SW 1271 (cell line): ENCODE data around the gene FES.
"Not testable (repeated sequence)": the region's sequence is repeated elsewhere in the genome, so short reads cannot be mapped to it uniquely, and the experiment has no call there.

Experiments
- DNase-seq, 2 experiments: peaks; one replicate each; lab custom pipeline; 2025; lab: John Stamatoyannopoulos, UW

FES gene

GRCh38 chr15:90883976-90884718, at the start of gene FES:
Gene FES (plus strand): TSS chr15:90884504. CDS start chr15:90885046, 542 bp downstream.
- DNase-seq = no peak

- DNase-seq = no peak
Measured at GRCh38 chr15:90834626-90835025, 49.7 kb upstream of the FES start.

DNA sequence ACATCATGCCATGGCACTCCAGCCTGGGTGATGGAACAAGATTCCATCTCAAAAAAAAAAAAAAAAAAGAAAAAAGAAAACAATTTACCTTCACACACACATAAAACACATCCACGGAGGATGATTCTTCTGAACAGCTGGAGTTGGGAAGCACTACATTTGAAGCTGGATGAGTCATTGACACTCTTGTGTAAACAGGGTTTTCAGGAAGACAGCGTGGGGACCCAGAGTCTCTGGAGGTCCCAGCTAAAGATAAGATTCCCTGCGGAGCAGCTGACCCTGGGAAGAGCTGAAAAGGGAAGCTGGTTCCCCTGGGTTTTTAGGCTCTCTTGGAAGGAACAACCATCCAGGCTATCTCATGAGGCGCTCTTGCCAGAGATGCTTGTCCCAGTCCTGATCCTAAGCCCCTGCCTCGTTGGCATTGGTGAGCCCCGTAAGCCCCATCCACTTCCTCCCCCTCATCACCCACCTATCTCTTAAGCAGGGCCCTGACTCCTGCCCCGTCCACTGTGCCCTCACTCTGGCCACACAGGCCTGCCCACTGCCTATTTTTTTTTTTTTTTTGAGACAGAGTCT, 47.9 kb upstream of the FES start:
- DNase-seq = no peak

DNA sequence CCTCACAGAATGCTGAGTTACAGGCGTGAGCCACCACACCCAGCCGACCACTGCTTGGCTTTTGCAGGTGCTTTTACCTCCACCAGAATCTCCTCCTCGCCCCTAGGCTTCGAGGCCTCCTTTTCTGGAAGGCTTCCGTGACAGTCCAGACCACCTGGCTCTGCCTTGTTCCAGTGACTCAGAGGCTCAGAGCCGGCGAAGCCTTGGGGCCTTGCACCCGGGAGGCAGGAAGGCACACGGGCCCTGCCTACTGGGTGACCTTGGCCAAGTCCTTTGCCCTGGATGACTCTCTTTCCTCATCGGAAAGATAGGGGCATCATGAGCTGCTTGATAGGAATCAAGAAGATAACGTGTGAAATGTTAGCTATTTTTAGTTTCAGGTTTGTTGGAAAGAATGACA, 47.2 kb upstream of the FES start:
- DNase-seq = no peak

- DNase-seq = no peak
Measured at GRCh38 chr15:90838139-90838538, 46.2 kb upstream of the FES start.

DNA sequence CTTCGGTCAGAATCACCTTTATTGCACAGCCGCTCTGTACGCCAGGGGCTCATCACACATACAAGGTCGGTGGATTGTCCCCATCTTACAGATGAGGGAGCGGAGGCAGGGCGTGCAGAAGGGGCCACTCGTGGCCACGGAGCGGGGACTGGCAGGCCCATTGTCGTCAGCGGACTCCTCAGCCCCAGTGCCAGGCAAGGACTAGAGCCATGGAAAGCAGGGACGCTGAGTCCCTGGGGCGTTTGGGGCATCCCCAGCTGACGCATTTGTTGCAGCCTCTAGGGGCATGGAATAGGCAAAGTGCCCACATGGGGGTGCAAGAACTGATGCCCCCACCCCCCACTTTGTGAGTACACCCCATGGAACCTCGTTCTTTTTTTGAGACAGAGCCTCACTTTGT, 45.8 kb upstream of the FES start:
- DNase-seq = no peak

- DNase-seq = no peak
Measured at GRCh38 chr15:90839187-90840071, 44.9 kb upstream of the FES start.

DNA sequence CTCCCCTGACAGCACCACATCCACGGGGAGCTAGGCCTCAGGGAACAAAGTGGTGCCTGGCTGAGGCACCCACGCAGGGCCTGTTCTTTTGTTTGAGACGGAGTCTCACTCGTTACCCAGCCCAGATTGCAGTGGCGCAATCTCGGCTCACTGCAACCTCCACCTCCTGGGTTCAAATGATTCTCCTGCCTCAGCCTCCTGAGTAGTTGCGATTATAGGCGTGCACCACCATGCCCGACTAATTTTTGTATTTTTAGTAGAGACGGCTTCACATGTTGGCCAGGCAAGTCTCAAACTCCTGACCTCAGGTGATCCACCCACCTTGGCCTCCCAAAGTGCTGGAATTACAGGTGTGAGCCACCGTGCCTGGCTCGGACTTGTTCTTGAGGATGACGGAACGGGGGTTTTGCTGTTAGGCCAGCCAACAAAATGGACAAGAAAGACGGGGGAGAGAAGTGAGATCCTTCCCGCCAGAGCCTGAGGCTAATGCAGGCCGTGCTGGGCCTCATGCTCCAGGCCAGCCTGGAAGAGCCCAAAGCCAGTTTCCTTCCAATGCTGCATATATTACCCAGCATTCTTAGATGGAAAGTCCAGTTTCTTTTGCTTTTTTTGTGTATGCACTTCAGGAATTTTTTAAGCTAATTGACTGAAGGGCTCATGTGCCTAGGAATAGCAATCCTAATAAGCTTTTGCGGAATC, 44.0 kb upstream of the FES start:
- DNase-seq = no peak

- no peak for DNase-seq
Measured at GRCh38 chr15:90840954-90841353, 43.4 kb upstream of the FES start.

DNA sequence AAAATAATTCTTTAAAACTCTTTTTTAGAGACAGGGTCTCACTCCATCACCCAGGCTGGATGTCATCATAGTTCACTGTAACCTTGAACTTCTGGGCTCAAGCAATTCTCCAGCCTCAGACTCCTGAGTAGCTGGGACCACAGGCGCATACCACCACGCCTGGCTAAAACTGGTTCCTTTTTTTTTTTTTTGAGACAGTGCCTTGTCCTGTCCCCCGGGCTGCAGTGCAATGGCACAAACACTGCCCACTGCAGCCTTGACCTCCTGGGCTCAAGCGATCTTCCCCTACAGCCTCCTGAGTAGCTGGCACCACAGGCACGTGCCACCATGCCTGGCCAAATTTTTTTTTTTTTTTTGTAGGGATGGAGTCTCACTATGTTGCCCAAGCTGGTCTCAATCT, 39.6 kb upstream of the FES start:
- DNase-seq = no peak

- DNase-seq = peak in 1 of 2 experiments; percentile 25
Measured at GRCh38 chr15:90845201-90845949, 38.9 kb upstream of the FES start.

GRCh38 chr15:90849424-90849823, 34.9 kb upstream of the FES start:
- DNase-seq = not testable (repeated sequence)

- no peak for DNase-seq
Measured at GRCh38 chr15:90851114-90851513, 33.2 kb upstream of the FES start.

DNA sequence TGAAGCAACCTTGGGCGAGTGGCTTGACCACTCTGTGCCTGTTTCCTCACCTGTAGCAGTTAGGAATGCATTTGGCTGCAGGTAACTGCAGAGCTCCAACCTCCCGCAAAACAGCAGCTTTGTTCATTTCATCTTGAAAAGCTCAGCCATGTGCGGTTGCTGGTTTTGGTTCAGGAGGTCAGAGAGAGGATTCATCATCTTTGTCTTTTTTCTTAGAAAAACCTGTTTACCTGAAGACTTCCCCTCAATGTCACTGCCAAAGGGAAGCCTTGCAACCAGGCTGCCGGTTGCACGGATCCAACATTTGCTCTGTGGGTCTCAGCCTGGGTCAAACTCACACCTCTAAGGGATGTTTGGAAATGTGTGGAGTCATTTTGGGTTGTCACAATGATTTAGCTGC, 32.4 kb upstream of the FES start:
- no peak for DNase-seq

GRCh38 chr15:90855139-90855538, 29.2 kb upstream of the FES start:
- DNase-seq = no peak

- DNase-seq = no peak
Measured at GRCh38 chr15:90857337-90857736, 27.0 kb upstream of the FES start.

- DNase-seq = no peak
Measured at GRCh38 chr15:90857883-90858443, 26.3 kb upstream of the FES start.

DNA sequence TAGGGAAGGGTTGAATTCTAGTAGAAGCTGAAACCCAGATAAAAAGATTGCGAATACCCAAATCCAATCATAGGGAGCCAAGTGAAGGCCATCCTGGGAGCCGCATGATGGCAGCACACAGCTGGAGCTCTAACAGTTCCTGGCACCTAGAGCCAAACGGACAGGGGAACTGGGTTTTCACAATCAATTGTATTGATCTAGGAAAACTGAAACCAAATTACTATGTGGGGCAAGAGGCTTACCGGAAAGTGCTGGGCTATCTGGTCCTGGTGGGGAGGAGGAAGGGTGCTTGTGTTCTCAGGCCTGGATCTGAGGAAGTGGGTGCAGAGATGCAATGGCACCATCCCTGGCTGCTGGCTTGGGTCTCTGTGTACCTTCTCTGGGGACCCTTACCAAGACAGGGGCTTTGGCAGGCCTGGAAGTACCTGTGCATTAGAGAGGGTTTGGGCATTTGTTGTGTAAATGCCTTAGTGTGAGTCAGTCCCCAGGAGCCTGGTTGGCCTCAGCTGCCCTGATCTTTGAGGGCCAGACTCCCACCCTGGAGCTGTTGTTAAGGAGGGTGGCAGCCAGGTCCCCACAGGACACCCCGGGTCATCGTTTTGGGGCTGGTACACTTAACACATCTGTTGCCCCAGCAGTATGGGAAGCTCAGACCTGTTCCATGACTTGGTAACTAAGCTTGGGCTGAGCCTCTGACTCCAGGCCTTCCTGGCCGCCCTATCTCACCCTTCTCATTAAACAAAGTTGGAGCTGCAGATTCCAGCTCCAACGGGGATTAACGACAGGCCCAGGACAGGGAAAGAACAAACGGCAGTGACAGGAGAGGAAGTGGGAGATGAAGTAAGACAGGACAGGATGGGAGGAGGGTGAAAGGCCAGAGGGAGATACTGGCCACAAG, 24.8 kb upstream of the FES start:
- no peak for DNase-seq

DNA sequence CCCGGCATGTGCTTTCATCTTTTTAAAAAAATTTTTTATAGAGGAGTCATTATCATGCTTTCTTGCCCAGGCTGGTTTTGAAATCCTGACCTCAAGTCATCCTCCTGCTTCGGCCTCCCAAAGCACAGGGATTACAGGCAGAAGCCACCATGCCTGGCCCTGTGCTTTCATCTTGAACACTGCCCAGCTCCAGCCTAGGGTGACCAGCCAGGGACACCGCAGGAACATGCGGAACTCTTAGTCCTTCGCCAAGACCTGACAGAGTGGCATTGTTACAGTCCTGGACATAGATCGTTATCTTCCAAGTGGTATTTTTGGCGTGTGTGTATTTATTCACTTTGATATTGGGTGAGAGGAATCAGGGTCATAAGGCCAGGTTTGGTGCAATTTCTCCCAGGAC, 23.9 kb upstream of the FES start:
- DNase-seq = no peak
